ENCODE data around the gene PRCD.

Gene PRCD

GRCh38 chr17:76540381-76541300, 797 bp downstream of the PRCD start:
- DNase-seq (ENCODE audit: low read depth) = no peak

GRCh38 chr17:76541739-76542454, 2.1 kb downstream of the PRCD start:
- DNase-seq (ENCODE audit: low read depth) = no peak

- DNase-seq (ENCODE audit: low read depth) = no peak
Measured at GRCh38 chr17:76542566-76542971, 2.7 kb downstream of the PRCD start.

GRCh38 chr17:76542984-76543383, 3.1 kb downstream of the PRCD start:
- no peak for DNase-seq (ENCODE audit: low read depth)

GRCh38 chr17:76543482-76543825, 3.6 kb downstream of the PRCD start:
- no peak for DNase-seq (ENCODE audit: low read depth)

- DNase-seq (ENCODE audit: low read depth) = no peak
Measured at GRCh38 chr17:76543826-76544545, 4.1 kb downstream of the PRCD start.

- no peak for DNase-seq (ENCODE audit: low read depth)
Measured at GRCh38 chr17:76544546-76545365, 4.9 kb downstream of the PRCD start.

- DNase-seq (ENCODE audit: low read depth) = no peak
Measured at GRCh38 chr17:76545918-76546555, 6.2 kb downstream of the PRCD start.

- DNase-seq (ENCODE audit: low read depth) = no peak
Measured at GRCh38 chr17:76546556-76547182, 6.8 kb downstream of the PRCD start.

GRCh38 chr17:76547183-76547641, 7.4 kb downstream of the PRCD start:
- peak; percentile 45 for DNase-seq (ENCODE audit: low read depth)

GRCh38 chr17:76547642-76548202, 7.9 kb downstream of the PRCD start:
- no peak for DNase-seq (ENCODE audit: low read depth)

- no peak for DNase-seq (ENCODE audit: low read depth)
Measured at GRCh38 chr17:76548378-76549214, 8.8 kb downstream of the PRCD start.

GRCh38 chr17:76549215-76549518, 9.3 kb downstream of the PRCD start:
- no peak for DNase-seq (ENCODE audit: low read depth)

- DNase-seq (ENCODE audit: low read depth) = no peak
Measured at GRCh38 chr17:76549539-76549938, 9.7 kb downstream of the PRCD start.

GRCh38 chr17:76550712-76551615, 11.1 kb downstream of the PRCD start:
- no peak for DNase-seq (ENCODE audit: low read depth)

- DNase-seq (ENCODE audit: low read depth) = no peak
Measured at GRCh38 chr17:76551685-76552084, 11.8 kb downstream of the PRCD start.

- no peak for DNase-seq (ENCODE audit: low read depth)
Measured at GRCh38 chr17:76553178-76553908, 13.5 kb downstream of the PRCD start.

- DNase-seq (ENCODE audit: low read depth) = no peak
Measured at GRCh38 chr17:76554131-76554530, 14.3 kb downstream of the PRCD start.

Data from stimulated activated CD4-positive, alpha-beta T cell treated with anti-CD3 and anti-CD28 coated beads, Interleukin-2, amount 100 ng/mL, for 4 hours (primary cell).